ENCODE measurements around the gene MKRN1. TPM values are rescaled to one million over a fixed set of nuclear protein-coding genes. Genes with fewer than 3 reads are reported as not detected.

The MKRN1 gene
- total RNA-seq, 1 donor from 2014 or later = 98.6 TPM

DNA sequence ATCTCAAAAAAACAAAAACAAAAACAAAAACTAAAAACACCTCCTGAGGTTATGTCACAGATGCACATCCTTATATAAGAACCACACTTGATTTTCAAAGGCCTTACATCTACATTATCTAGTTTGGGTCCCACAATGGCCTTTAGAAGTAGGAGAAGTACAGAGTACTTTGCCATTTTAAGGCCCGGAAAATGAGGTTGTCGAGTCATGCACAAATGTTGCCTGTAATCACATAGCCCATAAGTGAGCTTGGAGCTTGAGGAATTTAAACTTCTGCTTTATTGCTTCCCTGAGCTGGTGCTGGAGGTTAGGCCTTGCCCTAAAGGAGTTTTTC lies 9.7 kb upstream of the MKRN1 start:
- TF ChIP-seq, protein P1, sequence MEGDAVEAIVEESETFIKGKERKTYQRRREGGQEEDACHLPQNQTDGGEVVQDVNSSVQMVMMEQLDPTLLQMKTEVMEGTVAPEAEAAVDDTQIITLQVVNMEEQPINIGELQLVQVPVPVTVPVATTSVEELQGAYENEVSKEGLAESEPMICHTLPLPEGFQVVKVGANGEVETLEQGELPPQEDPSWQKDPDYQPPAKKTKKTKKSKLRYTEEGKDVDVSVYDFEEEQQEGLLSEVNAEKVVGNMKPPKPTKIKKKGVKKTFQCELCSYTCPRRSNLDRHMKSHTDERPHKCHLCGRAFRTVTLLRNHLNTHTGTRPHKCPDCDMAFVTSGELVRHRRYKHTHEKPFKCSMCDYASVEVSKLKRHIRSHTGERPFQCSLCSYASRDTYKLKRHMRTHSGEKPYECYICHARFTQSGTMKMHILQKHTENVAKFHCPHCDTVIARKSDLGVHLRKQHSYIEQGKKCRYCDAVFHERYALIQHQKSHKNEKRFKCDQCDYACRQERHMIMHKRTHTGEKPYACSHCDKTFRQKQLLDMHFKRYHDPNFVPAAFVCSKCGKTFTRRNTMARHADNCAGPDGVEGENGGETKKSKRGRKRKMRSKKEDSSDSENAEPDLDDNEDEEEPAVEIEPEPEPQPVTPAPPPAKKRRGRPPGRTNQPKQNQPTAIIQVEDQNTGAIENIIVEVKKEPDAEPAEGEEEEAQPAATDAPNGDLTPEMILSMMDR (conservative IDR thresholded peaks at IDR 0.05) = no peak

DNA sequence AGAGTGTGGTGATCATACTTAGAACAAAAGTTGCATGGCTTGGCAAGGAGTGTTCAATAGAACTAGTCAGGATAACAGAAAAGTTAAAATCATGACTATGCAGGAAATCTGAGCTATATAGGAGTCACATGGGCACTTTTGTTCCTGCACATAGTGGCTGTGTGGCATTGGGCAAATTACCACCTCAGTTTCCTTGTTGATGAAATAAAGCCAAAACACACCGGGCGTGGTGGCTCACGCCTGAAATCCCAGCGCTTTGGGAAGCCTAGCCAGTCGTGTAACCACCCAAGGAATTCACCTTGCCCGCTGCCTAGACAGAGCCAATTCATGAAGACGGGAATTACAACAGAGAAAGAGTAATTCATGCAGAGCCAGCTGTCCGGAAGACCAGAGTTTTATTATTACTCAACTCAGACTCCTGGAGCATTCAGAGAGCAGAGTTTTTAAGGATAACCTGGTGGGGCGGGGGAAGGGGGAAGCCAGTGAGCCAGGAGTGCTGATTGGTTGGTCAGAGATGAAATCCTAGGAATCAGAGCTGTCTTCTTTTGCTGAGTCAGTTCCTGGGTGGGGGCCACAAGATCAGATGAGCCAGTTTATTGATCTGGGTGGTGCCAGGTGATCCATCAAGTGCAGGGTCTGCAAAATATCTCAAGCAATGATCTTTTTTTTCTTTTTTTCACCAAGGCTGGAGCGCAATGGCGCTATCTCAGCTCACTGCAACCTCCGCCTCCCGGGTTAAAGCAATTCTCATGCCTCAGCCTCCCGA lies 6.4 kb upstream of the MKRN1 start:
- no peak overlapping the region for H3K4me3 Mint-ChIP-seq
- no peaks in the 10 kb centered on the region for H3K9me3 Mint-ChIP-seq
- no peak for DNase-seq (ENCODE audit: extremely low spot score, unreplicated experiment)
- H3K4me1 Mint-ChIP-seq (ENCODE audit: unreplicated experiment) = peaks cover 9% of the 10 kb centered on the region
- no peaks in the 10 kb centered on the region for H3K36me3 Mint-ChIP-seq
- H3K27me3 Mint-ChIP-seq = peaks cover 5% of the 10 kb centered on the region
- TF ChIP-seq, protein P1 (conservative IDR thresholded peaks at IDR 0.05) = no peak
- H3K27ac Mint-ChIP-seq = peak overlapping the region; percentile 62

More for the DNA sequence above, 9.7 kb upstream of the MKRN1 start:
- no peak overlapping the region for H3K27ac Mint-ChIP-seq
- no peaks in the 10 kb centered on the region for H3K36me3 Mint-ChIP-seq
- H3K27me3 Mint-ChIP-seq = peaks cover 5% of the 10 kb centered on the region
- DNase-seq (ENCODE audit: extremely low spot score, unreplicated experiment) = no peak
- H3K9me3 Mint-ChIP-seq = no peaks in the 10 kb centered on the region
- peaks cover 13% of the 10 kb centered on the region for H3K4me1 Mint-ChIP-seq (ENCODE audit: unreplicated experiment)
- no peak overlapping the region for H3K4me3 Mint-ChIP-seq

DNA sequence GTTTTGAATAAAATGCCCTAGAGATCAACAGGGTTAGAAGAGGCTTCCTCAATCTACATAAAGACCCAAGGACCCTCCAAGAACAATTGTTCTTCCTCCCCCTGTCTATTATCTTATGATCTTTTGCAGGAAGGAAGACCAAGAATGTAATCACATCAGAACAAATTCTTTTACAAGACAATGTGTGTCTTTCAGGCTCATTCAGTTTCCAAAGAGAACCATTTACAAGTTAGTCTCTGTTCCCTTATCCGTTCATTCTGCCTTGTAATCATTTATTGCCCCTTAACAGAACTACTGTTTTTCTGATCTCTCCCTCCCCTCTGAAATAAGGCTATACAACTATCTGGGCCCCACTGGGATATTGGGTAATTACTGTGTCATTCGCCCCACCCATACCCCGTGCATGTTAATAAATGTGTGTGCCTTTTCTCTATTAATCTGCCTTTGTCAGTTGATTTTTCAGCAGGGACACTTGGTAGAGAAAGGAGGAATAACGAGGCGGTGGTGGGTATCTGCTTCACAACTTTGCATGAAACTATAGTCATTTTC lies 5.7 kb upstream of the MKRN1 start:
- H3K4me1 Mint-ChIP-seq (ENCODE audit: unreplicated experiment) = peaks cover 9% of the 10 kb centered on the region
- no peak for DNase-seq (ENCODE audit: extremely low spot score, unreplicated experiment)
- H3K9me3 Mint-ChIP-seq = no peaks in the 10 kb centered on the region
- peaks cover 5% of the 10 kb centered on the region for H3K27me3 Mint-ChIP-seq
- H3K27ac Mint-ChIP-seq = peak overlapping the region; percentile 62
- TF ChIP-seq, protein P1 (conservative IDR thresholded peaks at IDR 0.05) = no peak
- no peak overlapping the region for H3K4me3 Mint-ChIP-seq
- H3K36me3 Mint-ChIP-seq = no peaks in the 10 kb centered on the region

DNA sequence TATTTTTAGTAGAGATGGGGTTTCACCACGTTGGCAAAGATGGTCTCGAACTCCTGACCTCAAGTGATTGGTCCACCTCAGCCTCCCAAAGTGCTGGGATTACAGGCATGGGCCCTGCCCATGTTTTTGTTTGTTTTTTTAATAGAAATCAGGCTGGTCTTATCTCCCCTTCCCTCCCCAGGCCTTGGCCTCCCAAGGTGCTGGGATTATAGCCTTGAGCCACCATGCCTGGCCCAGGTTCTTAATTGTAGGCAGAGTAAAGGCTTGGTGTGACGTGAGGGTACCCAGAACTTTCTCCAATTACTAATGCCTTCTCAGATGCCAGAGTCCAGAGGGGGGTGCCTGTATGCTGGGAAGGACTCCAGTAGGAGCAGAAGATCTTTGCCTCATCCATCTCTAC lies 5.2 kb upstream of the MKRN1 start:
- no peak for DNase-seq (ENCODE audit: extremely low spot score, unreplicated experiment)
- no peaks in the 10 kb centered on the region for H3K36me3 Mint-ChIP-seq
- no peaks in the 10 kb centered on the region for H3K9me3 Mint-ChIP-seq
- no peak overlapping the region for H3K27ac Mint-ChIP-seq
- H3K4me1 Mint-ChIP-seq (ENCODE audit: unreplicated experiment) = peaks cover 9% of the 10 kb centered on the region
- no peak overlapping the region for H3K4me3 Mint-ChIP-seq
- peaks cover 5% of the 10 kb centered on the region for H3K27me3 Mint-ChIP-seq
- TF ChIP-seq, protein P1 (conservative IDR thresholded peaks at IDR 0.05) = no peak

DNA sequence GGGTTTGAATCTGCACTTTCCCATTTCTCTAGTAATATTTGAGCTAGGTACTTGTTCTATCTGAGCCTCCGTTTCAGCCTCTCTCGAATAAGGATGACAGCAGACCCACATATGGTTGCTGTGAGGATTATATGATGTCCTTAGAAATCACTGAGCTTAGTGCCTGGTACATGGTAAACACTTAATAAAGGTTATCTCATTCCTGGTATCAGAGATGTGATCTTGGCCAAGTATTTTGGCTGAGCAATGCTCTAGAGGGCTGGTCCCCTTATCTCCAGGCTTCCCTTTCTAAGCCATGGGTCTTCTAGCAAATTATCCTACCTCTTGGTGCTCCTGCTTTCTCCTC lies 407 bp upstream of the MKRN1 start:
- H3K36me3 Mint-ChIP-seq = peaks cover 5% of the 10 kb centered on the region
- peak overlapping the region; percentile 99 for H3K27ac Mint-ChIP-seq
- H3K4me3 Mint-ChIP-seq = peak overlapping the region; percentile 99
- peaks cover 8% of the 10 kb centered on the region for H3K4me1 Mint-ChIP-seq (ENCODE audit: unreplicated experiment)
- no peak for DNase-seq (ENCODE audit: extremely low spot score, unreplicated experiment)
- H3K27me3 Mint-ChIP-seq = no peaks in the 10 kb centered on the region
- TF ChIP-seq, protein P1 (conservative IDR thresholded peaks at IDR 0.05) = no peak
- no peaks in the 10 kb centered on the region for H3K9me3 Mint-ChIP-seq
